SK-N-SH (cell line): ENCODE results near the gene CDX1. TPM values are rescaled to one million over a fixed set of nuclear protein-coding genes. Genes with fewer than 3 reads are reported as not detected.

Experiments used
- CTCF ChIA-PET: fragments of 300-600, 350-600 bp; formaldehyde crosslinking; extraction: SDS; loops from one replicate; lab custom pipeline; 2021; lab: Yijun Ruan, JAX
- POLR2A ChIA-PET: fragments of 350-600 bp; sonication (Branson Sonifier 250); formaldehyde crosslinking; extraction: SDS; loops from one replicate; lab custom pipeline; 2020; ENCODE audit warnings: antibody characterized with exemption, inconsistent platforms; lab: Yijun Ruan, JAX
- DNase-seq: peaks from one replicate; pipeline ENCODE4 v3.0.0; 2012
- H2AFZ ChIP-seq: fragments of 200-600 bp; sonication (generic); 2 replicates; pipeline ENCODE4 v1.8.1; 2016; ENCODE audit warnings: antibody characterized with exemption, mild to moderate bottlenecking, low read depth
- H3F3A ChIP-seq: fragments of 200-600 bp; sonication (generic); replicated peaks from 2 replicates; pipeline ENCODE3; 2016; ENCODE audit warnings: antibody characterized with exemption, mild to moderate bottlenecking; ENCODE audit not compliant: insufficient read depth
- H3K27ac ChIP-seq, 2 experiments: fragments of 200-500 bp in 1 of 2; fragments of 200-600 bp in 1 of 2; sonication (Bioruptor generic) in 1 of 2; sonication (generic), shearing (Covaris generic) in 1 of 2; 2 replicates each; pipeline versions ENCODE4 v1.5.1 to v1.6.1; 2014 to 2016; ENCODE audit warnings: low read depth in 2 of 2, inconsistent platforms in 1 of 2, low read length in 1 of 2, mild to moderate bottlenecking in 1 of 2, mixed read lengths in 1 of 2
- H3K27me3 ChIP-seq: fragments of 200-600 bp; sonication (generic), shearing (Covaris generic); 2 replicates; pipeline ENCODE4 v1.6.1; 2016; ENCODE audit warnings: mixed run types; ENCODE audit not compliant: insufficient read depth
- H3K36me3 ChIP-seq, 2 experiments: fragments of 200-500 bp in 1 of 2; fragments of 200-600 bp in 1 of 2; sonication (Bioruptor generic) in 1 of 2; sonication (generic) in 1 of 2; replicated peaks in 1 of 2; 2 replicates each; pipeline versions ENCODE3 to v1.5.1; 2014 to 2016; ENCODE audit warnings: low read length in 1 of 2, mild to moderate bottlenecking in 1 of 2; ENCODE audit not compliant: insufficient read depth in 2 of 2, control insufficient read depth in 1 of 2
- H3K4me1 ChIP-seq, 2 experiments: fragments of 200-500 bp in 1 of 2; fragments of 200-600 bp in 1 of 2; sonication (Bioruptor generic) in 1 of 2; sonication (generic), shearing (Covaris generic) in 1 of 2; 2 replicates each; pipeline versions ENCODE4 v1.5.1 to v1.6.1; 2014 to 2016; ENCODE audit warnings: low read depth in 1 of 2, low read length in 1 of 2, mixed run types in 1 of 2; ENCODE audit not compliant: insufficient read depth in 2 of 2, control insufficient read depth in 1 of 2
- H3K4me2 ChIP-seq: fragments of 200-600 bp; sonication (generic), shearing (Covaris generic); 2 replicates; pipeline ENCODE4 v1.6.1; 2017; ENCODE audit warnings: mixed run types
- H3K4me3 ChIP-seq, 2 experiments: fragments of 200-500 bp in 1 of 2; fragments of 200-600 bp in 1 of 2; sonication (Bioruptor generic) in 1 of 2; sonication (generic), shearing (Covaris generic) in 1 of 2; 2 replicates each; pipeline versions ENCODE4 v1.5.1 to v1.8.1; 2014 to 2016; ENCODE audit warnings: low read depth in 2 of 2, inconsistent platforms in 1 of 2, low read length in 1 of 2, mild to moderate bottlenecking in 1 of 2, mixed read lengths in 1 of 2, moderate library complexity in 1 of 2
- H3K79me2 ChIP-seq: fragments of 200-600 bp; sonication (generic); 2 replicates; pipeline ENCODE4 v1.8.1; 2017; ENCODE audit warnings: mild to moderate bottlenecking; ENCODE audit not compliant: insufficient read depth
- H3K9ac ChIP-seq: fragments of 200-600 bp; sonication (generic); 2 replicates; pipeline ENCODE4 v1.6.1; 2017; ENCODE audit warnings: mixed run types
- H3K9me2 ChIP-seq: fragments of 200-600 bp; sonication (generic); 2 replicates; pipeline ENCODE4 v1.6.1; 2017; ENCODE audit warnings: mixed run types
- H3K9me3 ChIP-seq: fragments of 200-600 bp; sonication (generic); 2 replicates; pipeline ENCODE4 v1.6.1; 2017; ENCODE audit warnings: mixed run types, mild to moderate bottlenecking, moderate library complexity
- H4K20me1 ChIP-seq: fragments of 200-600 bp; sonication (generic); 2 replicates; pipeline ENCODE4 v1.6.1; 2017; ENCODE audit warnings: mild to moderate bottlenecking, mixed run types; ENCODE audit not compliant: insufficient read depth
- CHD2 ChIP-seq: fragments of 150-350 bp; IDR thresholded peaks from 2 replicates; pipeline ENCODE4 v1.6.1; 2018; ENCODE audit warnings: low read length; ENCODE audit not compliant: partially characterized antibody
- MEF2A ChIP-seq: IDR thresholded peaks from 2 replicates; pipeline ENCODE4 v1.4.0; 2012; ENCODE audit warnings: low read depth, borderline replicate concordance
- NFIC ChIP-seq: IDR thresholded peaks from 2 replicates; pipeline ENCODE4 v1.4.0; 2012; ENCODE audit warnings: borderline replicate concordance
- RAD21 ChIP-seq: IDR thresholded peaks from 2 replicates; pipeline ENCODE4 v1.6.1; 2012; ENCODE audit warnings: mild to moderate bottlenecking, low read length
- SMC3 ChIP-seq: IDR thresholded peaks from 2 replicates; pipeline ENCODE4 v1.6.1; 2012; ENCODE audit warnings: low read depth, low read length, improper control_type of control experiment
- TAF1 ChIP-seq: IDR thresholded peaks from 2 replicates; pipeline ENCODE4 v1.6.1; 2012; ENCODE audit warnings: low read depth, mild to moderate bottlenecking, low read length, moderate library complexity, borderline replicate concordance
- YY1 ChIP-seq: IDR thresholded peaks from 2 replicates; pipeline ENCODE4 v1.4.0; 2012; ENCODE audit warnings: low read depth, mild to moderate bottlenecking
- WGBS: methylation state at CpG from one replicate; pipeline ENCODE4 v1.1.6; 2017; ENCODE audit warnings: low lambda C conversion rate; 5-methylcytosine and 5-hydroxymethylcytosine counted together
- polyA plus RNA-seq, 3 experiments: library from polyadenylated mRNA; depleted of rRNA; stranded (reverse); fragments of >200 nt; gene quantifications; 2 replicates each; pipeline ENCODE4 v1.2.3, GENCODE V29; 2012
- TF ChIP-seq, protein P1 (sequence below): fragments of 200-600 bp; sonication (generic); IDR thresholded peaks from 2 replicates; pipeline ENCODE4 v1.6.1; 2017; ENCODE audit warnings: antibody characterized with exemption, mild to moderate bottlenecking, moderate library complexity
- TF ChIP-seq, protein P2 (sequence below): IDR thresholded peaks from 2 replicates; pipeline ENCODE4 v1.4.0; 2012; ENCODE audit warnings: low read depth, borderline replicate concordance

CDX1 gene
- polyA plus RNA-seq, 1 of the 3 experiments (the other 2 are of a cell fraction): 0.23 TPM

DNA sequence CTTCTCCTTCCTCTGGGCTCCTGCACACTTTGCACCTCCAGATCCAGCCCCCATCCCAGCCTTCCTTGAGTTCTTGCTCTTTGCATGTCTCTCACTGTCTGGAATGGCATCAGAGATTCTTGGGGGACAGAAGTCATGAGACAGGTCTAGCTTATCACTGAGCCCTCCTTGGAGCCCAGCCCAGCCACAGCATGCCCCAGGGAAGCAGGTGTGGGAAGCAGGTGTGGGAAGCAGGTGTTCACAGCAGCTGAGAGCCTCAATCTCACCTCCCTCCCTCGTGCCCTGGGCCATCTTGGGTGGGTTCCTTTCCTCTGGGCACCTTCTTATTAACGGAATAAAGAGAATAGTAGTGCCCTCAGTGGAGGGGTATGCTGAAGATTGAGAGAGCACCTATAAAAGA lies 50.5 kb downstream of the CDX1 start (continued):
- TF ChIP-seq YY1: no peak

DNA sequence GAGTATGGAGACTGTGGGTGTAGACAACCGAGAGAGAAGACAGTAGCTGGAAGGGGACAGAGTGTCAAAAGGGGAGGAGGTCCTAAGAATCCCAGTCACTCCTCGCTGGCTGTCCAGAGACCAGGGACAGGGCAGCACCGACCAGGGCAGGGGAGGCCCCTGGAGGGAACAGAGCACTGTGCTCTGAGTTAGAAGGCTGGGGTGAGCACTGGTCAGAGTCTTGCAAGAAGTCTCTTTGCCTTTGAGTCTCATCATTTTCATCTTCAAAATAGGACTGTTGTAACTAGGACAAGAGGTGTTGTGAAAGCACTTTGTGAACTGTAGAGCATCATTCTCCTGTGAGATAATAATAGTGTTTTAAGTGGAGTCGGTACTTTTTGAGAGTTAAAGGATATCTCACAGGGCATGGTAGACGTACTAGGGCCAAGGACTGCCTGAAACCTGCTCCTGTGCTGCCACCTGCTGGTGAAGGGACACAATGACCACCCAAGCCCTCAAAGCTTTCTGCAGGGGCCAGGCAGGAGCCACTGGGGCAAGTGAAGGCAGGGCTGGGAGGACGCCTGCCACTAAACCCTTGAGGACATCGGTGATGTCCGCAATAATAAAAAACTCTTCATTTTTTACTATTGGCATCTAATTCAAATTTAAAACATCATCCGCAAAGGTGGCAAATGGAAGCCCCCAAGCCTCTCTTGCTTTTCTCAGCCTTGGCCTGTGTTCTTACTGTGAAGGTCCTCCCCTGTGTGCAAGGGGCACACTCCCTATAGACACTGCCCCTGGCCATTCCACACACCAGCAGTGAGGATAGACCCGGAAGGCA lies 51.5 kb downstream of the CDX1 start:
- Histone ChIP-seq H3K27ac (no peak overlapping the region), H3K27me3 (no peaks in the 10 kb centered on the region), H3K36me3 (no peaks in the 10 kb centered on the region), H3K4me1 (no peaks in the 10 kb centered on the region), H3K4me3 (no peak overlapping the region; a peak in 1 of 4 replicates), H3K79me2 (no peaks in the 10 kb centered on the region), H2AFZ (no peak overlapping the region), H3K9ac (no peak overlapping the region), H3F3A (no peaks in the 10 kb centered on the region), H3K4me2 (no peak overlapping the region), H3K9me2 (no peaks in the 10 kb centered on the region), H4K20me1 (no peaks in the 10 kb centered on the region), H3K9me3 (no peaks in the 10 kb centered on the region)
- ChIA-PET POLR2A (no interaction called here), CTCF (interaction anchor here (0.6 to 9.7 kb wide), 61 partner anchors 9 to 529 kb away, joined by 3 to 173 read pairs (median 5); partner anchors contain the start of genes CSF1R, HMGXB3, PDGFRB and TIGD6)
- DNase-seq: peak; percentile 91
- TF ChIP-seq, protein P1, sequence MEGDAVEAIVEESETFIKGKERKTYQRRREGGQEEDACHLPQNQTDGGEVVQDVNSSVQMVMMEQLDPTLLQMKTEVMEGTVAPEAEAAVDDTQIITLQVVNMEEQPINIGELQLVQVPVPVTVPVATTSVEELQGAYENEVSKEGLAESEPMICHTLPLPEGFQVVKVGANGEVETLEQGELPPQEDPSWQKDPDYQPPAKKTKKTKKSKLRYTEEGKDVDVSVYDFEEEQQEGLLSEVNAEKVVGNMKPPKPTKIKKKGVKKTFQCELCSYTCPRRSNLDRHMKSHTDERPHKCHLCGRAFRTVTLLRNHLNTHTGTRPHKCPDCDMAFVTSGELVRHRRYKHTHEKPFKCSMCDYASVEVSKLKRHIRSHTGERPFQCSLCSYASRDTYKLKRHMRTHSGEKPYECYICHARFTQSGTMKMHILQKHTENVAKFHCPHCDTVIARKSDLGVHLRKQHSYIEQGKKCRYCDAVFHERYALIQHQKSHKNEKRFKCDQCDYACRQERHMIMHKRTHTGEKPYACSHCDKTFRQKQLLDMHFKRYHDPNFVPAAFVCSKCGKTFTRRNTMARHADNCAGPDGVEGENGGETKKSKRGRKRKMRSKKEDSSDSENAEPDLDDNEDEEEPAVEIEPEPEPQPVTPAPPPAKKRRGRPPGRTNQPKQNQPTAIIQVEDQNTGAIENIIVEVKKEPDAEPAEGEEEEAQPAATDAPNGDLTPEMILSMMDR: peak; percentile 92
- TF ChIP-seq SMC3 (peak; percentile 97), CHD2 (peak; percentile 30), TAF1 (no peak), MEF2A (no peak), NFIC (no peak), RAD21 (peak; percentile 96)
- TF ChIP-seq, protein P2, sequence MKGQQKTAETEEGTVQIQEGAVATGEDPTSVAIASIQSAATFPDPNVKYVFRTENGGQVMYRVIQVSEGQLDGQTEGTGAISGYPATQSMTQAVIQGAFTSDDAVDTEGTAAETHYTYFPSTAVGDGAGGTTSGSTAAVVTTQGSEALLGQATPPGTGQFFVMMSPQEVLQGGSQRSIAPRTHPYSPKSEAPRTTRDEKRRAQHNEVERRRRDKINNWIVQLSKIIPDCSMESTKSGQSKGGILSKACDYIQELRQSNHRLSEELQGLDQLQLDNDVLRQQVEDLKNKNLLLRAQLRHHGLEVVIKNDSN: no peak
- 21% methylated on average over 10 of the region's 10 CpGs for WGBS

DNA sequence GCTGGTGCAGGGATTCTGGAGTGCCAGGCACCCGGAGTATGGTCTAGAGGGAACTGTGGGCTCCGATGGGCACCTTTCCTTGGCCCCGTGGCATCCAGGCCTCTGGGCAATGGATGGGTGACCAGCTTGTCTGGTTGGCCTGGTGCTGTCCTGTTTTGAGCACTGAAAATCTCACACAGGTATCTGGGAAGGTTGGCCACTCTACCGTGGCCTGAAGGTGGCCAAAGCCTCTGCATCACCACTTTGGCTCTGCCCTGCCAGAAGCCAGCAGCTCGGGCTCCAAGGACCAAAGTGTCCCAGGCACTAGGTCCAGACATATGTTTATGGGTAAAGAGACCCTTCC lies 52.1 kb downstream of the CDX1 start:
- H3K4me3 ChIP-seq: no peak overlapping the region
- no peaks in the 10 kb centered on the region for H3F3A ChIP-seq
- no peaks in the 10 kb centered on the region for H3K27me3 ChIP-seq
- WGBS: 85% methylated on average over 4 of the region's 5 CpGs
- ChIA-PET CTCF (interaction anchor here (0.6 to 9.7 kb wide), 59 partner anchors 9 to 529 kb away, joined by 3 to 173 read pairs (median 5); partner anchors contain the start of genes CSF1R, HMGXB3, PDGFRB and TIGD6), POLR2A (interaction anchor here (0.5 kb wide), 1 partner anchor 133 kb away, joined by 3 read pairs; no protein-coding TSS in a partner anchor)
- H3K79me2 ChIP-seq: no peaks in the 10 kb centered on the region
- no peaks in the 10 kb centered on the region for H4K20me1 ChIP-seq
- no peak overlapping the region for H3K4me2 ChIP-seq
- no peak overlapping the region for H3K27ac ChIP-seq
- no peaks in the 10 kb centered on the region for H3K9me2 ChIP-seq
- H2AFZ ChIP-seq: no peak overlapping the region
- H3K36me3 ChIP-seq: no peaks in the 10 kb centered on the region
- no peak overlapping the region for H3K9ac ChIP-seq
- no peak for DNase-seq
- no peaks in the 10 kb centered on the region for H3K9me3 ChIP-seq
- H3K4me1 ChIP-seq: no peaks in the 10 kb centered on the region
- no peak for TF ChIP-seq CHD2
